SH-SY5Y (cell line): ENCODE measurements around the gene C1orf174.

Experiments
- GATA2 ChIP-seq: IDR thresholded peaks from 2 replicates; pipeline ENCODE4 v1.6.1; 2011; ENCODE audit warnings: mild to moderate bottlenecking, low read depth, low read length
- GATA3 ChIP-seq: IDR thresholded peaks from 2 replicates; pipeline ENCODE4 v1.6.1; 2011; ENCODE audit warnings: low read depth, mild to moderate bottlenecking, low read length, moderate library complexity

DNA sequence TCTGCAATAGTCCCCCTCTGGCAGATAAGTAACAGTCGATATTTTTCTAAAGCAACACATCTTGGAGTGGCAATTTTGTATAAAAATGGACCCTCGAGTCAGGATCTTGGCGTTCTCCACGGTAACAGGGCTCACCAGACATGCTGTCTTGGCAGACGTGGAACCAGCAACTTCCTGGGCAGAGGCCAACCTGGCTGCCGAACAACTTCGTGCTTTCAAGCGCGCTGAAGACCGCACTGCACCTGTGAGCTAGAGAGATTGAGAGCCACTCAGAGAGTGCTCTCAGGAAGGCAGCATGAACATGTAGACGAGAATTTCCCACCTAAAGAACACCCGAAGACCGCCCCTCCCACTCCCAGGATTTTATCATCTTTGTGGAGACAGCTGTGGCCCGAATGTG, 7.3 kb downstream of the C1orf174 start:
- no peak for TF ChIP-seq GATA2
- TF ChIP-seq GATA3, result no peak
